Brain microvascular endothelial cell (primary cell): ENCODE data around the gene RANBP9.

Source experiments
- DNase-seq: peaks from one replicate; pipeline ENCODE4 v3.0.0-alpha.2; 2020
- H3K27ac ChIP-seq: fragments of 250-450 bp; sonication (Bioruptor Pico); 2 replicates; pipeline ENCODE4 v1.5.1; 2020; ENCODE audit warnings: mild to moderate bottlenecking, moderate library complexity
- H3K27me3 ChIP-seq: fragments of 250-450 bp; sonication (Bioruptor Pico); replicated peaks from 2 replicates; pipeline ENCODE4 v1.5.1; 2020; ENCODE audit warnings: mild to moderate bottlenecking
- H3K36me3 ChIP-seq: fragments of 250-450 bp; sonication (Bioruptor Pico); replicated peaks from 2 replicates; pipeline ENCODE4 v1.5.1; 2020; ENCODE audit warnings: mild to moderate bottlenecking
- H3K4me3 ChIP-seq: 2 replicates; pipeline ENCODE4 v1.5.1; 2011; ENCODE audit warnings: low read depth, mild to moderate bottlenecking, control low read depth, low read length, moderate library complexity
- in situ Hi-C: cut with HindIII; loops from 2 replicates; pipeline ENCODE4 v1.10.0; 2017; ENCODE audit warnings: low sequenced_read_pairs, low pct_ligation_motif_present
- TF ChIP-seq, protein P1 (sequence below): IDR thresholded peaks from 2 replicates; pipeline ENCODE4 v1.5.1; 2011; ENCODE audit warnings: low read depth, mild to moderate bottlenecking, moderate library complexity, low read length, control low read depth, inconsistent platforms; ENCODE audit errors: missing control alignments

Gene RANBP9

DNA sequence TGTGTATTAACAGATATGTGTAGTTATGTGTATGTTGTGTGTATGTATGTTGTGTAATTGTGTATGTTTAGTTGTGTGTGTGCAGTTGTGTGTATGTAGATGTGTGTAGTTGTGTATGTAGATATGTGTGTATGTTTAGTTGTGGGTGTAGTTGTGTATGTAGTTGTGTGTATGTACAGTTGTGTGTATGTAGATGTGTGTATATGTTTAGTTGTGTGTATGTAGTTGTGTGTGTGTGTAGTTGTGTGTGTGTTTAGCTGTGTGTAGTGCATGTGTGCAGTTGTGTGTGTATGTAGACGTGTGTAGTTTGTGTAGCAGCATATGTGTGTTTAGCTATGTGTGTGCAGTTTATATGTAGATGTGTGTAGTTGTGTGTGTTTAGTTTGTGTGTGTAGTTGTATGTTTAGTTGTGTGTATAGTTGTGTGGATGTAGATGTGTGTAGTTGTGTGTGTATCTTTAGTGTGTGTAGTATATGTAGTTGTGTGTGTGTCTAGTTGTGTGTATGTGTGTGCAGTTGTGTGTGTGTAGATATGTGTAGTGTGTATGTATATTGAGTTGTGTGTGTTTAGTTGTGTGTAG is 121.0 kb downstream of the RANBP9 start:
- no peaks in the 10 kb centered on the region for H3K36me3 ChIP-seq
- H3K27me3 ChIP-seq, result no peaks in the 10 kb centered on the region
- H3K27ac ChIP-seq, result no peak overlapping the region
- no peak overlapping the region for H3K4me3 ChIP-seq
- in situ Hi-C loops, result no loop called here
- TF ChIP-seq, protein P1, sequence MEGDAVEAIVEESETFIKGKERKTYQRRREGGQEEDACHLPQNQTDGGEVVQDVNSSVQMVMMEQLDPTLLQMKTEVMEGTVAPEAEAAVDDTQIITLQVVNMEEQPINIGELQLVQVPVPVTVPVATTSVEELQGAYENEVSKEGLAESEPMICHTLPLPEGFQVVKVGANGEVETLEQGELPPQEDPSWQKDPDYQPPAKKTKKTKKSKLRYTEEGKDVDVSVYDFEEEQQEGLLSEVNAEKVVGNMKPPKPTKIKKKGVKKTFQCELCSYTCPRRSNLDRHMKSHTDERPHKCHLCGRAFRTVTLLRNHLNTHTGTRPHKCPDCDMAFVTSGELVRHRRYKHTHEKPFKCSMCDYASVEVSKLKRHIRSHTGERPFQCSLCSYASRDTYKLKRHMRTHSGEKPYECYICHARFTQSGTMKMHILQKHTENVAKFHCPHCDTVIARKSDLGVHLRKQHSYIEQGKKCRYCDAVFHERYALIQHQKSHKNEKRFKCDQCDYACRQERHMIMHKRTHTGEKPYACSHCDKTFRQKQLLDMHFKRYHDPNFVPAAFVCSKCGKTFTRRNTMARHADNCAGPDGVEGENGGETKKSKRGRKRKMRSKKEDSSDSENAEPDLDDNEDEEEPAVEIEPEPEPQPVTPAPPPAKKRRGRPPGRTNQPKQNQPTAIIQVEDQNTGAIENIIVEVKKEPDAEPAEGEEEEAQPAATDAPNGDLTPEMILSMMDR, result no peak
- no peak for DNase-seq

- Histone ChIP-seq H3K36me3 (no peaks in the 10 kb centered on the region), H3K4me3 (no peak overlapping the region), H3K27ac (no peak overlapping the region), H3K27me3 (no peaks in the 10 kb centered on the region)
- no peak for DNase-seq
- in situ Hi-C loops, result no loop called here
- TF ChIP-seq, protein P1, result no peak
Measured at GRCh38 chr6:13589801-13590200, 121.8 kb downstream of the RANBP9 start.

DNA sequence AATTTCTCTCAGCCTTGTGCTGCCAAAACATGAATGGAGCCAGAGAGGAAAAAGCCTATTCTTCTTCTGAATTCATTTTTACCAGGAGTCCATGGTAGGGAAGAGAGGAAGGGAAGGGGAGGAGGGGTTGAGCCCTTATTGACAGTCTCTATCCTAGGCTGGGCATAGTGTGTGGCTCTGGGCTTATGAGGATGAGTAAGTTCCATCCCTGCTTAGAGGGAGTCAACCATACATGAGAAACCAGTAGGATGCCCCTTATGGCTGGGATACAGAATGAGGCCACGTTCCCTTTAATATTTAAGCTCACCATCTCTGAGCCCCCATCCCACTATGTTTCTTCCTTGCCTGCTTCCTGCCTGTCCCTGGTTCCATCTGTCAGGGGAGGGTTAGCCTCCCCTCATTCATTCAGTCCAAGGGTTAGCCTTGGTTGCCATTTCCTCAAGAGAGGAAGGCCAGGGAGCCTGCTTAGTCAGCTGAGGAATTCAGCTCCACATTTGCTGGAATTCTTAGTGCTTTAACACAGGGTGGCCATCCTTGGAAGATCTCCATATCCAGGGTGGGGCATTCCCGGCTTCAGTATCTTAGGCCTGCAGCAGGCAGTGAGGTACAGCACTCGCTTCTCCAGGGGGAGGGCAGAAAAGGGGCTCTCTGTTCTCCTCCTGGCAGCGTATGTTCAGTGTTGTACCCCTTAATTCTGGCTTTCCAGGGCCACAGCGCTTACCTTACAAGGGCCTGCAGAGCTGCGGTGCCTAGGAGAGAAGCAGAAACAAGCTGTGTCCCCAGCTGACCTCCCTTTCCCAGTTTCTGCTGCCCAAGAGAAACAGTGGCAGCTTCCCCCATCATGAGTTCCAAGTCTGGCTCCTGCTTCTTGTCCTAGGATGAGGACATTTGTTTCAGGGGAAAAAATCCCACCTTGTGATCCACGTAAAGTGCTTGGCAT is 124.8 kb downstream of the RANBP9 start:
- H3K36me3 ChIP-seq, result no peaks in the 10 kb centered on the region
- H3K27me3 ChIP-seq, result no peaks in the 10 kb centered on the region
- no peak for DNase-seq
- no peak overlapping the region for H3K4me3 ChIP-seq
- TF ChIP-seq, protein P1, result no peak
- in situ Hi-C loops, result no loop called here
- H3K27ac ChIP-seq, result no peak overlapping the region

GRCh38 chr6:13581700-13582229 is 129.9 kb downstream of the RANBP9 start:
- Histone ChIP-seq H3K27me3 (no peaks in the 10 kb centered on the region), H3K4me3 (no peak overlapping the region), H3K36me3 (no peaks in the 10 kb centered on the region), H3K27ac (no peak overlapping the region)
- in situ Hi-C loops, result no loop called here
- DNase-seq, result no peak
- TF ChIP-seq, protein P1, result no peak

DNA sequence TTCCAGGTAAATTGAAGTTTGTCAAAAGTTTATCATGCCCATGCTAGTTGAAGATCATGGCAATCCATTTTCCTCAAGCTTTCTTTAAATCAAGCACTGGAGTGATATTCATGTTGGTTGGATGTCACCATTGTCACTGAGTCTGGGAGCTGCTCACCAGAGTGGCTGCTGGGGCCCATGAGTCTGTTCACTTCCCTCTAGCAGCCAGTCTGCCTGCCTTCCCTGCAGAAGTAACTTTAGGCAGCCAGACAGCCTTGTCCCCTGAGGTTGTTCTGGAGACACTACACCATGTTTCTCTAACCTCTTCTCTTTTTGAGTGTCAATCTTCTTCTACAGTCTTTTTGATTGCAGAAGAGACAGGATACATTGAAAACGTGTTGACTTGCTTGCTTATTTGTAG is 131.7 kb downstream of the RANBP9 start:
- in situ Hi-C loops, result no loop called here
- no peaks in the 10 kb centered on the region for H3K36me3 ChIP-seq
- TF ChIP-seq, protein P1, result no peak
- no peak overlapping the region for H3K27ac ChIP-seq
- no peaks in the 10 kb centered on the region for H3K27me3 ChIP-seq
- no peak for DNase-seq
- no peak overlapping the region for H3K4me3 ChIP-seq
